ENCODE data around the gene BCHE. TPM values are rescaled to one million over a fixed set of nuclear protein-coding genes. Genes with fewer than 3 reads are reported as not detected.
"Not testable (repeated sequence)": the region's sequence is repeated elsewhere in the genome, so short reads cannot be mapped to it uniquely, and the experiment has no call there.

The BCHE gene
- total RNA-seq, 1 experiment from 2014 or later, result 110 TPM

DNA sequence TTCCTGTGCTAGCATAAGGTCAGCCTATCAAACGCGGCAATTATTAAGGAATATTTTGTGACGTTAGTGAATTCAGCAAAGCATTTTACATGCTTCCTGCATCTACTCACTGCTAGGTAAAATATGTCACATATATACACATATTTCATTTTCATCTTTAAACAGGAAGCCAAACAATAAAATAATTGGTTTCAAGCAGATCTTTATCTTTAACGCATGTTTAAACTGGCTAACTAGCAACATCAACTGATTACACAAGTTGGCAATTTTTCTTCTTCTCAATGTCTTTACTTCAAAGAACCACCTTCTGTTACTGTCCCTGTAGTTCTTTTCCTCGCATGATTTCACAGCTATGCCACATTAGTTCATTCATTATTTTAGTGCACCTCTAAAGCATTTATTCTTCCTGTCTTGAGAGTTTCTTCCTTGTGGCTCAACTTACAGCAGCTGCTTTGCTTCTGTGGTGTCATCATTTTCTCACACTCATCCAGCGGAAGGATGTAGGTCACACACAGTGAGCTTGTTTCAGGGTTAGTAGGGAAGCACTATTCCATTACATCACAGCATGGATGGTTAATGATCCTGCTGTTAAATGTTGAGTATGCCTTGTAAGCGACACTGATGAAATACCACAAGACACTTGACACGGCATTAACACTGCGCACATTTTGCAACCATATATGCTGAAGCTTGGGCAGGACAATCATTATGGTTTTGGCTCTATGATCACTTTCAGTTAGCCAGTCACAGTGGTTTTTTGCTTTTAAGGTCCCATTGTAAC, 2.3 kb upstream of the BCHE start:
- H3K27me3 ChIP-seq, result no peaks in the 10 kb centered on the region
- H3K4me3 ChIP-seq, result peak overlapping the region; percentile 37
- H3K4me1 ChIP-seq, result peaks cover 11% of the 10 kb centered on the region
- peak; percentile 79 to 94 for DNase-seq
- H3K27ac ChIP-seq, result peak overlapping the region; percentile 89
- H3K9me3 ChIP-seq (replicated peaks), result no peaks in the 10 kb centered on the region
- no peaks in the 10 kb centered on the region for H3K36me3 ChIP-seq

DNA sequence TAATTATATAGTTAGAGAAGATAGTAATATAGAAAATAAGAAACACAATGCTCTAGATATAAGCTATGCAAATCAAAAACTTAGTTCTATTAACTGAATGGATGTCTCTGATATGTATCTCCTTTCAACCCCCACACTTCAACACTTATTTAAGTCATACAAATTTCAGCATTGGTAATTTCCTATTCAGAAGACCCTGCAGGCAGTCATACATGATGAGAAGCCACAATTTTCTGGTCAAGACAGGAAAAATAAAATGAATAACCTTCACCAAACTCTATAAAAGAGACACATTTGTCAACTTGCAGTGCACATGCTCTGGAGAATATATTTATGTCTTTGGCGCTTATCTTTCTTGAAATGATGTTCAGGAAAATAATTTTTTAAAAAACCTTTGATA, 578 bp upstream of the BCHE start:
- no peak for DNase-seq
- Histone ChIP-seq H3K4me3 (no peak overlapping the region), H3K4me1 (peaks cover 11% of the 10 kb centered on the region), H3K9me3 (replicated peaks) (no peaks in the 10 kb centered on the region), H3K36me3 (no peaks in the 10 kb centered on the region), H3K27me3 (no peaks in the 10 kb centered on the region), H3K27ac (peak overlapping the region; percentile 78)

DNA sequence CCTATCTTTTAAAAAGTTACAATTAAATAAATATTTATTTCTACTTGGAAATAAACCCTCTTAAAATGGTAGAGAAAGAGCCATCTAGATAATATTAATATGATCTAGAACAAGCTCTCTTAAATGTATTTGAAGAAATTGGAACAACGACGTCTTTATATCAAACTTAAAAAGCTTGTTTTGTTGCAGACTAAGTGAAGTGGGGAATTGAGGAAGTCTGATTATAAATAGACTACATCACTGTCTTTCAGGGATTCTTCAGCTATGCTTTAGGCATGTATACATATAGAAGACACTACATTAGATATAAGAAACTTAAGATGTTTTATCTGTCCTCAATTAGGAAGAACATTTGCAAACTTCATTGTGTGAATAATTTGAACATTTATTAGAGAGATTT, 1.8 kb downstream of the BCHE start:
- Histone ChIP-seq H3K9me3 (replicated peaks) (no peaks in the 10 kb centered on the region), H3K27ac (peak overlapping the region; percentile 78), H3K4me1 (peaks cover 11% of the 10 kb centered on the region), H3K4me3 (peak overlapping the region; percentile 59), H3K36me3 (no peaks in the 10 kb centered on the region; the same call in 1 of the 2 replicates), H3K27me3 (no peaks in the 10 kb centered on the region)
- peak in 1 of 2 experiments; percentile 39 for DNase-seq

GRCh38 chr3:165830746-165831145, 6.5 kb downstream of the BCHE start:
- DNase-seq, result no peak
- H3K36me3 ChIP-seq, result peaks cover 6% of the 10 kb centered on the region; the same call in 1 of the 2 replicates
- no peak overlapping the region for H3K27ac ChIP-seq
- H3K9me3 ChIP-seq (replicated peaks), result no peaks in the 10 kb centered on the region
- H3K4me1 ChIP-seq, result no peaks in the 10 kb centered on the region; the same call in 1 of the 2 replicates
- H3K27me3 ChIP-seq, result no peaks in the 10 kb centered on the region
- no peak overlapping the region for H3K4me3 ChIP-seq

DNA sequence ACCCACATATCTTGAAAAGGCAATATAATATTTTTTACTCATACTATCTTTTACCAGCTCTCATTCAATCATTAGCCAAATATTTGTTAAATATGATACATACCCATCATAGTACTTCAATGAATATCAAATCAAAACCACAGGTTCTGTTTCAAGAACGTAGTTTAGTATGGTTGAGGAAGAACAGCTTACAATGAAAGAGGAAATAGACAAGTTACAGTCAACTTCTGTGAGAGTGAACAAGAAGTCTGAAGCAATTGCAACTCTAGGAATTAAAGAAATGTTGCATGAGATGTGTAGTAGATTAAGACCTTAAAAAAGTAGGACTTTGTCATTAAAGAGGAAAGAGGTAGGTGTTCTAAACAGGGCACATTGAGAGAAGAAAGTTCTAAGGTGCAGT, 9.3 kb downstream of the BCHE start:
- H3K4me1 ChIP-seq, result no peaks in the 10 kb centered on the region
- no peak overlapping the region for H3K4me3 ChIP-seq
- DNase-seq, result no peak
- H3K36me3 ChIP-seq, result peaks cover 9% of the 10 kb centered on the region; the same call in 1 of the 2 replicates
- no peaks in the 10 kb centered on the region for H3K9me3 ChIP-seq (replicated peaks)
- no peaks in the 10 kb centered on the region for H3K27me3 ChIP-seq
- H3K27ac ChIP-seq, result no peak overlapping the region

GRCh38 chr3:165827233-165827632, 10.0 kb downstream of the BCHE start:
- no peak for DNase-seq
- Histone ChIP-seq H3K4me1 (no peaks in the 10 kb centered on the region), H3K4me3 (no peak overlapping the region), H3K9me3 (replicated peaks) (no peaks in the 10 kb centered on the region), H3K27ac (no peak overlapping the region), H3K27me3 (no peaks in the 10 kb centered on the region), H3K36me3 (peaks cover 9% of the 10 kb centered on the region; the same call in 1 of the 2 replicates)

- Histone ChIP-seq H3K27ac (no peak overlapping the region), H3K36me3 (peaks cover 3% of the 10 kb centered on the region; the same call in 1 of the 2 replicates), H3K27me3 (no peaks in the 10 kb centered on the region), H3K4me3 (no peak overlapping the region), H3K4me1 (0 out of 2 replicates have a peak, but pooled peaks cover 4% of the 10 kb centered on the region), H3K9me3 (replicated peaks) (no peaks in the 10 kb centered on the region)
- DNase-seq, result no peak
These were observed 16.5 kb downstream of the BCHE start for GRCh38 chr3:165820671-165821123.

DNA sequence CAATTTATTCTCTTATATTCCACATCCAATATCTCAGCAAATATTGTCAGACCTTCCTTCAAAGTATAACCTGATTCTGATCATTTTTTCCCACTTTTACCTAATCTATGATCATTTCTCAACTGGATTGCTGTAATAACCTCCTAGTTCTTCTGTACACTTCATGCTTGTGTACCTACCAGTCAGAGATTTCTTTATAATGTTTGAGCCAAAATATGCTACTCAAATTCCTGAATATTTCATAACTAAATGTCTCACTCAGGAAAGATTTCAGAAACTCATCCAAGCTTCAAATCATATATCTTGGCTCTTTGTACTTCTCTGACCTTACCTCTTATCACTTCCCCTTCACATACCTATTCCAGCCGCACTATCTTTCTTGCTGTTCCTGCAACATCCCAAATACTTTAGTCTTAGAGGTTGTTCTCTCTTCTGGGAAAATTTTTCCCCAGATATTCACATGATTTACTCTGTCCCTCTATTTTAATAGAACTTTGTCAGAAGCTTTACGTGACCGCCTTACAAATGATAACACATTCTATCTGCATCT, 20.0 kb downstream of the BCHE start:
- Histone ChIP-seq H3K27me3 (no peaks in the 10 kb centered on the region), H3K27ac (no peak overlapping the region), H3K9me3 (replicated peaks) (no peaks in the 10 kb centered on the region), H3K36me3 (no peaks in the 10 kb centered on the region), H3K4me3 (no peak overlapping the region), H3K4me1 (peaks cover 11% of the 10 kb centered on the region; the same call in 1 of the 2 replicates)
- no peak for DNase-seq

GRCh38 chr3:165816209-165816608, 21.0 kb downstream of the BCHE start:
- no peak for DNase-seq
- H3K4me1 ChIP-seq, result peaks cover 11% of the 10 kb centered on the region; the same call in 1 of the 2 replicates
- no peaks in the 10 kb centered on the region for H3K36me3 ChIP-seq
- no peak overlapping the region for H3K27ac ChIP-seq
- no peak overlapping the region for H3K4me3 ChIP-seq
- no peaks in the 10 kb centered on the region for H3K27me3 ChIP-seq
- H3K9me3 ChIP-seq (replicated peaks), result no peaks in the 10 kb centered on the region

DNA sequence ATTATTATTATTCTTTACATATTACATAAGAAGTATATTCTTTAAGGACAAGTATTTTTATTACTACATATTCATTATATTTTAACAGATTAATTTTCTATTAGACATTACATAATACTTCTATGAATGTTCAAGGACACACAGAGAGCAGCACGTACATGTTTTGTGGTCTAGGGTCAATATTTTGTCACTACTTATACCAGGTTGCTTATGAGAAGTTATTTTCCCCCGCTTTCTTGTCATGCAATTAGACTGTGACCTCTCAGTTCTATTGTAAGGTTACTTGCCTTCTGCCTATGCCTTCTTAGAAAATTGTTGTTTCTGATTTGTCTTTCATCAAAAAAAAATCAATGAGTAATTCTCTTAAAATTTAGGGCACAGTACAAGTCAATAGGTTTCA, 21.5 kb downstream of the BCHE start:
- no peak for DNase-seq
- no peaks in the 10 kb centered on the region for H3K27me3 ChIP-seq
- H3K27ac ChIP-seq, result no peak overlapping the region
- no peaks in the 10 kb centered on the region for H3K36me3 ChIP-seq
- no peaks in the 10 kb centered on the region for H3K9me3 ChIP-seq (replicated peaks)
- peaks cover 8% of the 10 kb centered on the region; the same call in 1 of the 2 replicates for H3K4me1 ChIP-seq
- no peak overlapping the region for H3K4me3 ChIP-seq

- DNase-seq, result peak; percentile 10 to 50
- Histone ChIP-seq H3K27me3 (no peaks in the 10 kb centered on the region), H3K36me3 (no peaks in the 10 kb centered on the region), H3K27ac (no peak overlapping the region), H3K4me3 (no peak overlapping the region), H3K9me3 (replicated peaks) (no peaks in the 10 kb centered on the region), H3K4me1 (peaks cover 7% of the 10 kb centered on the region; the same call in 1 of the 2 replicates)
These were observed 22.8 kb downstream of the BCHE start for GRCh38 chr3:165814380-165814779.

- H3K9me3 ChIP-seq (replicated peaks); DNase-seq; H3K27me3 ChIP-seq; H3K36me3 ChIP-seq; H3K27ac ChIP-seq; H3K4me3 ChIP-seq; H3K4me1 ChIP-seq: not testable (repeated sequence)
These were observed 29.3 kb downstream of the BCHE start for GRCh38 chr3:165807937-165808336.

GRCh38 chr3:165805946-165806561, 31.2 kb downstream of the BCHE start:
- no peak overlapping the region for H3K27ac ChIP-seq
- no peaks in the 10 kb centered on the region for H3K4me1 ChIP-seq
- no peak overlapping the region for H3K4me3 ChIP-seq
- no peak for DNase-seq
- H3K27me3 ChIP-seq, result no peaks in the 10 kb centered on the region
- no peaks in the 10 kb centered on the region for H3K9me3 ChIP-seq (replicated peaks)
- H3K36me3 ChIP-seq, result peaks cover 3% of the 10 kb centered on the region; the same call in 1 of the 2 replicates

DNA sequence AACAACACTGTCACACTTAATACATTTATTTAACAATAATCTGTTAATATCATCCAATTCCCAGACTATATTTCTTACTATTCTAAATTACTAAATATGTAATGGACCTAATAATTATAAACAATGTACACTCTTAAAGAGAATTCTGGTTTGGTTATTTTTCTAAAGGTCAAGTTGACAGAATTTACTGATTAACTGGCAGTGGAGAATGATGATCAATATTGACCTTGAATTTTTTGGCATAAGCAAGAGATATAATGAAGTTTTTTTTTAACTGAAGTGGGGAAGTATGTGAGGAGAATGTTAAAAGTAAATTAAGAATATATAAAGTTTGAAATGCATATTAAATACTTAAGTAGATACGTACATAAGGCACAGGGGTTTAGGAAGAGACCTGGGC, 33.8 kb downstream of the BCHE start:
- Histone ChIP-seq H3K4me1 (no peaks in the 10 kb centered on the region), H3K36me3 (peaks cover 3% of the 10 kb centered on the region; the same call in 1 of the 2 replicates), H3K27ac (no peak overlapping the region), H3K4me3 (no peak overlapping the region), H3K9me3 (replicated peaks) (no peaks in the 10 kb centered on the region), H3K27me3 (no peaks in the 10 kb centered on the region)
- no peak for DNase-seq

GRCh38 chr3:165800970-165801369, 36.3 kb downstream of the BCHE start:
- Histone ChIP-seq H3K4me1 (no peaks in the 10 kb centered on the region), H3K4me3 (no peak overlapping the region), H3K36me3 (no peaks in the 10 kb centered on the region; the same call in 1 of the 2 replicates), H3K27ac (no peak overlapping the region), H3K27me3 (no peaks in the 10 kb centered on the region), H3K9me3 (replicated peaks) (no peaks in the 10 kb centered on the region)
- no peak for DNase-seq

Data from SJCRH30 (cell line).